Stimulated activated effector memory CD8-positive, alpha-beta T cell treated with anti-CD3 and anti-CD28 coated beads, Interleukin-12 subunit alpha, Interleukin-12 subunit beta, amount 100 ng/mL, for 72 hours (primary cell): Measurements from ENCODE around the gene PCDH15.

Experiments
- ATAC-seq: fragments of 150-1000 bp; cut with Tn5 transposase; 2 replicates; pipeline ENCODE4 v1.10.0; 2021
- DNase-seq, 2 donors: peaks; one replicate each; pipeline ENCODE4 v3.0.0; 2021 to 2022; ENCODE audit warnings: low spot score in 2 of 2
- H3K27ac Mint-ChIP-seq: one replicate; pipeline ENCODE4 v1.8.0; 2022; ENCODE audit warnings: mild to moderate bottlenecking, mixed read lengths
- H3K36me3 Mint-ChIP-seq: one replicate; pipeline ENCODE4 v1.8.0; 2022; ENCODE audit warnings: mild to moderate bottlenecking, mixed read lengths
- H3K4me1 Mint-ChIP-seq: one replicate; pipeline ENCODE4 v1.8.0; 2022; ENCODE audit warnings: mixed read lengths
- H3K4me3 Mint-ChIP-seq: one replicate; pipeline ENCODE4 v1.8.0; 2022; ENCODE audit warnings: mild to moderate bottlenecking, mixed read lengths
- H3K9me3 Mint-ChIP-seq: one replicate; pipeline ENCODE4 v1.8.0; 2022; ENCODE audit warnings: mixed read lengths

PCDH15 gene

DNA sequence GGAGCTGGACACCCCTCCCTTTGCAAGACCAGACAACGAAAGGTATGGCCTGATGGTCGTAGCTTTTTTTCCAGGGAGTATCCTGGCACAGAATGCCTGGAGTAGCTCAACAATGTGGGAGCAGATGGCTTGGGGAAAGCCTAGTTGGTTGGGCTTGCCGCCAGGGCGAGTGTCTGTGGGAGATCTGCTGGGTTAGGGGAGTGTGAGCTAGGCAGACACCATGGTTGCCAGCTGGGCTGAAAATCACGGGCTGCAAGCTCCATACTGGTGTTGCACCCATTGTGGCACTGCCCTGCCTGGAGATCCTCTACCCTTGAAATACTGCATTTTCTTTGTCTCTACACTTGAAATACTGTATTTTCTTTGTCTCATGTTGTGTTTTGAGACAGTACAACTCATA lies 538.3 kb downstream of the PCDH15 start:
- H3K9me3 Mint-ChIP-seq, result peaks cover 13% of the 10 kb centered on the region
- DNase-seq, result no peak
- no peaks in the 10 kb centered on the region for H3K4me1 Mint-ChIP-seq
- H3K4me3 Mint-ChIP-seq, result no peak overlapping the region
- no peaks in the 10 kb centered on the region for H3K36me3 Mint-ChIP-seq
- no peak for ATAC-seq
- no peak overlapping the region for H3K27ac Mint-ChIP-seq

DNA sequence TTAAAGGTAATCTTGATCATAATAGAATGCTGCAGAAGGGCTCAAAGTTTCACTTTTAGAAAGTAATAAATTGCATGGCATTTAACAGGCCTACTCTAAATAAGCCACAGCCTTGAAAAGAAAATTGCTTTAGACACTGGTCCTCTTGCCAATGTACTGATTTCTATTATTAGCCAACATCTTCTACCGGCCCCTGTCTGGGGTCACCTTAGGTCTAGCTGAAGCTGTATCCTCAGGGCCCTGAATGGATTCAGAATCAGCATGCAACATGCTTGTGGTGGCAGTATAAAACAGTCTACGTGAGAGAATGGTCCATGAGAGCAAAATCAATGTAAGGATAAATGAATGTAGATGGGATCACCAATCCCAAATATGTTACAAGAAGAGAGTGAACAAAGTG lies 541.9 kb downstream of the PCDH15 start:
- no peaks in the 10 kb centered on the region for H3K36me3 Mint-ChIP-seq

DNA sequence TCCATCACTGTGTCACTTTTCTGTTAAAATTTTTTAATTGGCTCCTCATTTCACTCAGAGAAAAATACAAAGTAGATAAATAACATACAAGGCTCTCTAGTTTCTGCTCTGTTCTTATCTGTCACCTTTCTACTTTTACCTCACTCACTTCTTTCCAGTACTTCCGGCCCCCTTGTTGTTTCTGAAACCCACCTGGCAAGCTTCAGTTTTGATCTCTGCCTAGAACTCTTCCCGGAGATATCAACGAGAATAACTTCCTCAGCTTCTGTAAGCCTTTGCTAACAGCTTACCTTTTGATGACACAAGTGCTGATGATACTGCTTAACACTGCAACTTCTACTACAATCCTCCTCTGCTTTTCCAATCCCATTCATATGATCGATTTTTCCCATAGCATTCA lies 566.2 kb downstream of the PCDH15 start:
- DNase-seq (no peak), ATAC-seq (no peak)
- Mint-ChIP-seq H3K36me3 (no peaks in the 10 kb centered on the region), H3K9me3 (peaks cover 19% of the 10 kb centered on the region), H3K4me3 (no peak overlapping the region), H3K4me1 (no peaks in the 10 kb centered on the region), H3K27ac (no peak overlapping the region)

More for the DNA sequence above, 541.9 kb downstream of the PCDH15 start:
- no peaks in the 10 kb centered on the region for H3K4me1 Mint-ChIP-seq
- no peak overlapping the region for H3K27ac Mint-ChIP-seq
- H3K9me3 Mint-ChIP-seq, result peaks cover 11% of the 10 kb centered on the region
- no peak for DNase-seq
- no peak for ATAC-seq
- no peak overlapping the region for H3K4me3 Mint-ChIP-seq

DNA sequence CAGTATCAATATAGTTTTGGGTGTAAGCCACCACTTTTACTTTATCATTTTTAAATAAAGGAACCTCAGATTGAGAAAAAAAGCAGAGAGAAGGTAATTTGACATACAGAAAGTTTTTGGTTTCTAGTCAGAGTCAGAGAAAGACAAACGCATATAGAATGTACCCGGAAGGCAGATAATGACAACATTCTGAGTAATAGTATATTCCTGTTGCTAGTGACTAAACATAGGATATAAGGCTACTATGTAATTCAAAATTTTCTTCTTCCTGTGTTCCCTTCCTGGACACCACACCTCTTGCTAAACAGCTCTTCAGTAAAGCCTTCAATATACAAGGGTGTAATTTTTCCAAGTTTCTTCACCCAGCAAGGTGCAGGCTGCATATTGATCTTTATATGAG lies 597.6 kb downstream of the PCDH15 start:
- DNase-seq (no peak), ATAC-seq (no peak)
- Mint-ChIP-seq H3K4me3 (no peak overlapping the region), H3K27ac (no peak overlapping the region), H3K9me3 (peaks cover 17% of the 10 kb centered on the region), H3K4me1 (no peaks in the 10 kb centered on the region), H3K36me3 (no peaks in the 10 kb centered on the region)

DNA sequence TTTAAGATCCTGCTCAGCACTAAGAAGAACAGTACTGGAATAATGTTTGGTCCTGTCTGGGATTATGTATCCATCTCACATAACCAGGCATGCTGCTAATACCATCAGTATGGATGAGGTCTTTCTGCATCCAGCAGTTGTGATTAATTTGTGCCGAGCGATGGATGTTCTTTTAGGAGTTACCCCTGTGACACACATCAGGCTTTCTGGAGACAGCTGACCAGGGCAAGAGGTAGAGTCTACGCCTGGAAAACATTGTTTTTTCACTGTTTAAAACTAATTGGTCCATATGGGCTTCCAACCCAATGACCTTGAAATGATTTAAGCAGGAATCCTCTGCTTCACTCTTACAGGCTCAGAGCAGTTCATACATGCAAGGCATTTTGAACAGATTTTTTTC lies 603.0 kb downstream of the PCDH15 start:
- Mint-ChIP-seq H3K4me3 (no peak overlapping the region), H3K9me3 (peaks cover 19% of the 10 kb centered on the region), H3K27ac (no peak overlapping the region), H3K36me3 (no peaks in the 10 kb centered on the region), H3K4me1 (no peaks in the 10 kb centered on the region)
- DNase-seq (no peak), ATAC-seq (no peak)

DNA sequence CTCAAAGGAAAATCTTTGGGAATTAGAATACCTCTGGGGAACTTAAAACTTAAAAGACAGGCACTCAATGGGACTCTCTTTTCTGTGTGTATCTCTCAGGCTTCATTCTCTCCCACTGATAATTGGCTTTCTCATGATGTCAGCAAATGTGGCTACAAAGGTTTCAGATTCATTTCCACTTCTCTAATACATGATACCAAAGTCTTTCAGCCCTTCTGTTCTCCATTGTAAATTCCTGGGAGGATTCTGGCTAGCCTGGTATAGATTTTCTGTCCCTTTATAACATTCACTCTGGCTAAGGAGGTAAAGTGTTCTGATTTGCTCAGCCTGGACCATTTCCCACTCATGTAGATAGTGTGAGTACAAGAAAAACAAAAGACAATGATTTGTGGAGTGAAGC lies 606.2 kb downstream of the PCDH15 start:
- no peak for ATAC-seq
- no peak for DNase-seq
- no peak overlapping the region for H3K27ac Mint-ChIP-seq
- peaks cover 18% of the 10 kb centered on the region for H3K9me3 Mint-ChIP-seq
- H3K4me3 Mint-ChIP-seq, result no peak overlapping the region
- H3K4me1 Mint-ChIP-seq, result no peaks in the 10 kb centered on the region
- H3K36me3 Mint-ChIP-seq, result no peaks in the 10 kb centered on the region

DNA sequence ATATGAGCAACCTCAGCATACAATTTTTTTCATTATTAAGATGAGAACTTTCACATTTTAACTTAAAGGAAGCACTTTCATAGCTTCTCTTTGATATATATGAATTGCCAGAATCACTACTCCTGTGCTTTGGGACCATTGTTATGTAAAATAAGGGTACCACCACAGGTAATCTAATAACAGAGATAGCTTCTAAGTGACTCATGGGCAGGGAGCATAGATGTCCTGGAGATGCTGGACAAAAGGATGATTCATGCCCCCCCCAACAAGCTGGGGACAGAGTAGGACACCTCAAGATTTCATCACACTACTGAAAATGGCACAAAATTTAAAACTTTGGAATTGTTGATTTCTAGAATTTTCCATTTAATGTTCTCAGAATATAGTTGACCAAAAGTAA lies 641.1 kb downstream of the PCDH15 start:
- Mint-ChIP-seq H3K4me3 (no peak overlapping the region), H3K4me1 (no peaks in the 10 kb centered on the region), H3K36me3 (no peaks in the 10 kb centered on the region), H3K9me3 (peaks cover 30% of the 10 kb centered on the region), H3K27ac (no peak overlapping the region)
- ATAC-seq (no peak), DNase-seq (no peak)

DNA sequence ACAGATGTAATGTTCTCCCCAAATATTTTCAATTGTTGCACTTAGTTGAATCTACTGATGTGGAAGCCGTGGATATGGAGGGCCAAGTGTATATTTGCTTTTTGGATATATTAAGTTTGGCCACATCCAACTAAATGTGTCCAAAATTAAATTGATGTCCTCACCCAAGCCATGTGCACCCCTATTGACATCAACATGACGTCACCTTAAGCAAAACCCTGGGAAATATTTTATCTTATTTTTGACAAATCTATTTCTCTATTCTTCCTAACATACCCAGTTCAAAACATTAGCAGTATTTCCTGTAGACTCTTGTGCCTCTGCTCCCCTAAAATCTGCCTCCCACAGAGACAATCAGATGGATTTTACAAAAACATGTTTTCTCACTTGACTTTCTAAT lies 652.5 kb downstream of the PCDH15 start:
- Mint-ChIP-seq H3K4me1 (no peaks in the 10 kb centered on the region), H3K4me3 (no peak overlapping the region), H3K9me3 (peaks cover 12% of the 10 kb centered on the region), H3K36me3 (no peaks in the 10 kb centered on the region), H3K27ac (no peak overlapping the region)
- no peak for DNase-seq
- ATAC-seq, result no peak

DNA sequence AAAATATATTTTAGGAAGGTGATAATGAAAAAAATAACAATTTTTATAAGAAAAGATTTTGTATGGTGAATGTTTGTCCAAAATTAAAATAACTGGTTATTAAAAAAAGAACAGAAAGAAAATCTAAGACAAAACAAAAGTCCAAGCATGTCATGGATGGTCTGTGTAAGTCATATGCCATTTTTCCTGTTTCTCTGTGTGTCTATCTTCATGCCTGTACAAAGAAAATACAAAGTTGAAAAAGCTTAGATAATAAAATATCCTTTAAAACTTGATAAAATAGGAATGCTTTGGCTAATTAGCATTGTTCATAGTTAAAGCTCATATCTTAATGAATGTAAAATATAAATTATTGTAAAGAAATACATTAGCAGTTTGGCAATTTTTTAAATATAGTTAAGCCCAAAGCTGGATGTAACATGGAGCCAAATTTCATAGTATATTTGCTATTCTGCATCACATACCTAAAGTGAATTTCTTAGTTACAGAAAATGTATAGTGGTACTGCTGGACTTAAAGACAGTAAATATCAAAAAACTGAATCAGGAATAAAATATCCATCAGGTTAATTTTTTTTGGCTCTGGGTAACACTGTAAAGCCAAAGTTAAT lies 661.1 kb downstream of the PCDH15 start:
- peaks cover 21% of the 10 kb centered on the region for H3K9me3 Mint-ChIP-seq
- no peaks in the 10 kb centered on the region for H3K4me1 Mint-ChIP-seq
- ATAC-seq (no peak), DNase-seq (no peak)
- H3K27ac Mint-ChIP-seq, result no peak overlapping the region
- H3K36me3 Mint-ChIP-seq, result no peaks in the 10 kb centered on the region
- no peak overlapping the region for H3K4me3 Mint-ChIP-seq

DNA sequence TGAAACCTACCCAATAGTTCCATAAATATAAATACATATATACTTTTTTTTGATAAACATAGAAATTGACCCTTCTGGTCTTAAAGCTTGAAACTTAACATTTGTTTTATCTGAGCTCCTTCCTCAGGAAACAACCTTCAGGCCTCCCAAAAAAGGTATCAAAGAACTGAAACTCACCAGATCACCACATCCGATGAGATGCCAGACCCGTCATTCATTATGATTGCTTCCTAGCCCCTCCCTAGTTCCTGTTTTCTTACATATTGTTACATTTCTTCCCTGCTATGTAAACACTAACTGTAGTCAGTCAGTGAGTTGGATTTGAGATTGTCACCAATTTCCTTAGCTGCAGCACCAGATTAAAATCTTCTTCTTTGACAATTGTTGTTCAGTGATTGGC lies 663.6 kb downstream of the PCDH15 start:
- Mint-ChIP-seq H3K27ac (no peak overlapping the region), H3K36me3 (no peaks in the 10 kb centered on the region), H3K4me3 (no peak overlapping the region), H3K4me1 (no peaks in the 10 kb centered on the region), H3K9me3 (peaks cover 22% of the 10 kb centered on the region)
- DNase-seq (no peak), ATAC-seq (no peak)

DNA sequence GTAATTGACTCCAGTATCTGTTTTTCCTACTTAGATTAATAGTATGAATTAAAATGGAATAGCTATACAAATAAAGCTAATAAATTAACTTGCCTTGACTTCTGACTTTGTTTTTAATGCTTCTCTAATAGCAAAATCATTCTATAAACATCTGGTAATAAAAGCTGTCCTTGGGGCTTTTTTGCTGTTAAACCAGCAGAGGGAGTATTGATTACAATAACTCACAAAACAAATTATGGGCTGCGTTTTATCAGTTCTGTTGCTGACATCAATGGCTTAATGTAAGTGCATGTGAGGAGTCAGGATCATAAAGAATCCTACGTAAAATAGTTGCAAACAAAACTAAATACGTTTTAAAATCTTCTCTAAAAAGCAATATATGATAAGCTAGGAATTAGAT lies 667.8 kb downstream of the PCDH15 start:
- Mint-ChIP-seq H3K9me3 (peaks cover 19% of the 10 kb centered on the region), H3K36me3 (no peaks in the 10 kb centered on the region)

DNA sequence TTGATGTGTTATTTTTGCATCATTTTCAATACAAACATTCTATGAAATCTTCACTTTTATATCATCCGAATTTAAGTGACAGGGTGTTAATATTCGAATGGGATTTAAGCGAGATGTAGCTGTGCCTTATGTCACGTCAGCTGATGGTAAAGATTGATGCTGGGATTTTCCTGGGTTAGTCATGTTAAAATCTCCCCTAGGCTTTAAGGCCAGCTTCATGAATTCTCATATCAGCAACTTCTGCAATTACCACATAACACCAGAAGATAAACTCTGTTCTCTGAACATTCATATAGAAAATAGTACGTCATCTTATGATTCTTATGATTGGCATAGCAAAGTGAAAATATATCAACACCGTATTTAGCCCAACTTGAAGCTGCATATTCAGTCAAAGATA lies 669.2 kb downstream of the PCDH15 start:
- no peaks in the 10 kb centered on the region for H3K36me3 Mint-ChIP-seq
- H3K27ac Mint-ChIP-seq, result no peak overlapping the region
- no peaks in the 10 kb centered on the region for H3K4me1 Mint-ChIP-seq
- ATAC-seq, result no peak
- peaks cover 19% of the 10 kb centered on the region for H3K9me3 Mint-ChIP-seq
- no peak for DNase-seq
- no peak overlapping the region for H3K4me3 Mint-ChIP-seq

More for the DNA sequence above, 667.8 kb downstream of the PCDH15 start:
- Mint-ChIP-seq H3K27ac (no peak overlapping the region), H3K4me1 (no peaks in the 10 kb centered on the region), H3K4me3 (no peak overlapping the region)
- DNase-seq (no peak), ATAC-seq (no peak)

DNA sequence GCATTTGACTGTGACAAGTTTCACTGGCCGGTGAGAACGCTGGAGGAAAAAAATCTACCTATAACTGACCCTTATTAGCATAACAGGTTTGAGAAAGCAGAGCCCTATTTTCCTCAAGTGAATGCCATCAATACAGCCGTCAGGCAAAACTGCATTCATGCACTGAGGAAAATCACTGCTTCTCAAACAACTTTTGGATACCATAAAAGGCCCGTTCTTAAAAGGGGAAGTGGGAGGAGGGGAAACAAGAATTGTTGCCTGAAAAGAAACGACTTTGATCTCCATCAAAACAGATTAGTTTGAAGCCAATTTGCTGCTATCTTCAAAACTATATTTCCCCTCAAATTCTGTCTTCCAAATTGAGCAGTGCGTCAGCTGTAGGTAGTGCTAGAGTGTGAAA lies 670.6 kb downstream of the PCDH15 start:
- no peaks in the 10 kb centered on the region for H3K4me1 Mint-ChIP-seq

DNA sequence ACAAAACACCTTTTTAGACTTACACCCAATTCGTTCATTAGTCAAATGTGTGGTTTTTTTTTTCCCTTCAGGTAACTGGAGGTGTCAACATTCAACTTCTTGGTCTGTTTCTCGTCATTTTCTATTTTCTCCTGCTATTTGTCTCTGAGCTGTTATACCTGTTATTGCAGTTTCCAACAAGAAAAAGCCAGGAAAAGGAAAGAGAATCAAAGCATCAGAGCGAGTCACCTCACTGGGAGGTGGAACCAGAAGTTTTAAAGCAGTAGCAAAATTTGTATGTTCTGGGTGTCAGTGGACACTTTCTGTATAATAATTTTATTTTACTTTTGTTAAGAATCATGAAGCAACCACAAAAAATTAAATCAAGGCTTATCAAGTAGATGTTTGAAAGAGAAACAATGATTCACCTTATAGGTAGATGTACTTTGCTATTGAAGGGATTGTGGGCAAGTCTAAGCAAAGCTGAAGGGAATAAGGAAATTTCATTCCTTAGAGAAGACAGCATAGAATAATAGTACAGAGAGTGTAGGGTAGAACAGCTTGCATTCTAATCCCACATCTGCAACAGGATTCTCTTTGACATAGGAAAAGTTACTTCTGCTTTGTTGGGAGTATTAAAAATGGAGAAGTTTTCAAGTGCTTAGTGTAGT lies 675.8 kb downstream of the PCDH15 start:
- Mint-ChIP-seq H3K4me3 (no peak overlapping the region), H3K4me1 (no peaks in the 10 kb centered on the region), H3K9me3 (peaks cover 30% of the 10 kb centered on the region), H3K27ac (no peak overlapping the region), H3K36me3 (no peaks in the 10 kb centered on the region)
- DNase-seq (no peak), ATAC-seq (no peak)

More for the DNA sequence above, 670.6 kb downstream of the PCDH15 start:
- Mint-ChIP-seq H3K4me3 (no peak overlapping the region), H3K9me3 (peaks cover 15% of the 10 kb centered on the region), H3K27ac (no peak overlapping the region), H3K36me3 (no peaks in the 10 kb centered on the region)
- ATAC-seq, result no peak
- DNase-seq, result no peak

DNA sequence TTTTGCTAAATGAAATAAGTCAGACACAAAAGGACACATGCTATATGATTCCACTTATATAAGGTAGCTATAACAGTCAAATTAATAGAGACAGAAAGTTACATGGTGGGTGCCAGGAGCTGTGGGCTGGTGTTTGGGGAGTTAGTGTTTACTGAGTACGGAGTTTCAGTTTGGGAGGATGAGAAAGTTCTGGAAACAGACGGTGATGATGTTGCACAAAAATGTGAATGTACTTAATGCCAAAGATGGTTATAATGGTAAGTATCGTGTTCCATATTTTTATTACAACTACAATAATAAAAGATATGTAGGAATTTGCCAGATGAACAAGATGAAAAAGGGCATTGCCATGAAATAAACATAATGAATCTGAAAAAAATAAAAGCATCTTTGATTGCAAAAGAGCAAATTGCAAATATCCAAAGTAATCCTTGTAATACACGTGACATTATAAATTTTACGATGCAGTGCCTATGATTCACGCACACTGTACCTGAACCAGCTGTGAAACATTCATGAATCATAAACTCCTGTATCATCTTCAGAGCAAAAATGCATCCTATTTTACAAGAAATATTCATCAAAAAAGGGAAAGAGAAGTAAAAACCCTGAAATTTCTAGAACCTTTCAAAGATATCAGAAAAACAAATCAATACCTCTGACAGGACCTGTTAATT lies 676.7 kb downstream of the PCDH15 start:
- H3K4me3 Mint-ChIP-seq, result no peak overlapping the region
- H3K9me3 Mint-ChIP-seq, result peaks cover 27% of the 10 kb centered on the region
- H3K36me3 Mint-ChIP-seq, result no peaks in the 10 kb centered on the region
- no peaks in the 10 kb centered on the region for H3K4me1 Mint-ChIP-seq
- no peak for DNase-seq
- ATAC-seq, result no peak
- no peak overlapping the region for H3K27ac Mint-ChIP-seq

DNA sequence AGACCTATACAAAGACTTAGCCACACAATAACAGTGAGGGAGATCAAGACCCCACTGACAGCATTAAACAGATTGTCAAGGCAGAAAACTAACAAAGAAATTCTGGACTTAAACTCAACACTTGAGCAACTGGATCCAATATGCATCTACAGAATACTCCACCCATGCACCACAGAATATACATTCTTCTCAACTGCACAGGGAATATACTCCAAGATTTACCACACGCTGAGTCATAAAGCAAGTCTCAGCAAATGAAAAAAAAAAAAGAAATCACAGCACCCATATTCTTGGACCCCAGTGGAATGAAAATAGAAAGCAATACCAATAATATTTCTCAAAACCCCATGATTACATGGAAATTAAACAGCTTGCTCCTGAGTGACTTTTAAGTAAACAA lies 680.2 kb downstream of the PCDH15 start:
- no peak overlapping the region for H3K4me3 Mint-ChIP-seq
- H3K27ac Mint-ChIP-seq, result no peak overlapping the region
- no peaks in the 10 kb centered on the region for H3K4me1 Mint-ChIP-seq
- ATAC-seq, result no peak
- DNase-seq, result no peak
- H3K9me3 Mint-ChIP-seq, result peaks cover 27% of the 10 kb centered on the region
- no peaks in the 10 kb centered on the region for H3K36me3 Mint-ChIP-seq
